Calu3 (cell line): ENCODE data around the gene MTCH1. TPM values are rescaled to one million over a fixed set of nuclear protein-coding genes. Genes with fewer than 3 reads are reported as not detected.
"Not testable (repeated sequence)": the region's sequence is repeated elsewhere in the genome, so short reads cannot be mapped to it uniquely, and the experiment has no call there.

Experiments
- BruUV-seq: library from RNA; stranded (reverse); fragments of 400-500 nt; replicated peaks from 2 replicates; lab custom pipeline; 2021; lab: Mats Ljungman, UMichigan
- CTCF ChIA-PET: fragments of 300-600 bp; sonication (Branson Sonifier 250); formaldehyde crosslinking; loops from one replicate; lab custom pipeline; 2022; ENCODE audit warnings: antibody characterized with exemption; lab: Charles Lee
- DNase-seq: peaks from one replicate; pipeline ENCODE4 v3.0.0; 2022
- H3K27ac Mint-ChIP-seq: one replicate; pipeline ENCODE4 v1.8.0; 2022; ENCODE audit warnings: mixed read lengths; ENCODE audit not compliant: unreplicated experiment
- H3K27me3 Mint-ChIP-seq: one replicate; pipeline ENCODE4 v1.8.0; 2022; ENCODE audit warnings: mixed read lengths; ENCODE audit not compliant: unreplicated experiment
- H3K36me3 Mint-ChIP-seq: one replicate; pipeline ENCODE4 v1.8.0; 2022; ENCODE audit warnings: mild to moderate bottlenecking, moderate library complexity, mixed read lengths; ENCODE audit not compliant: insufficient read depth, unreplicated experiment
- H3K4me1 Mint-ChIP-seq: one replicate; pipeline ENCODE4 v1.8.0; 2022; ENCODE audit warnings: mild to moderate bottlenecking, low read depth, mixed read lengths; ENCODE audit not compliant: unreplicated experiment
- H3K4me3 Mint-ChIP-seq: one replicate; pipeline ENCODE4 v1.8.0; 2022; ENCODE audit warnings: mild to moderate bottlenecking, low read depth, moderate library complexity, mixed read lengths; ENCODE audit not compliant: unreplicated experiment
- H3K9me3 Mint-ChIP-seq: one replicate; pipeline ENCODE4 v1.8.0; 2022; ENCODE audit warnings: low read depth, mixed read lengths; ENCODE audit not compliant: unreplicated experiment
- intact Hi-C: fragments of 100-400 bp; cut with micrococcal nuclease; formaldehyde crosslinking; loops from one replicate; pipeline ENCODE4 v1.10.0; 2022; ENCODE audit not compliant: unreplicated experiment
- total RNA-seq: library from RNA; stranded (reverse); gene quantifications from 2 replicates; pipeline ENCODE4 v1.2.3, GENCODE V29; 2022
- TF ChIP-seq, protein P1 (sequence below): fragments of 200-600 bp; IDR thresholded peaks from one replicate; pipeline ENCODE4 v1.8.0; 2022; ENCODE audit warnings: antibody characterized with exemption; ENCODE audit not compliant: unreplicated experiment

The MTCH1 gene
- total RNA-seq, 1 experiment from 2014 or later: 288 TPM

DNA sequence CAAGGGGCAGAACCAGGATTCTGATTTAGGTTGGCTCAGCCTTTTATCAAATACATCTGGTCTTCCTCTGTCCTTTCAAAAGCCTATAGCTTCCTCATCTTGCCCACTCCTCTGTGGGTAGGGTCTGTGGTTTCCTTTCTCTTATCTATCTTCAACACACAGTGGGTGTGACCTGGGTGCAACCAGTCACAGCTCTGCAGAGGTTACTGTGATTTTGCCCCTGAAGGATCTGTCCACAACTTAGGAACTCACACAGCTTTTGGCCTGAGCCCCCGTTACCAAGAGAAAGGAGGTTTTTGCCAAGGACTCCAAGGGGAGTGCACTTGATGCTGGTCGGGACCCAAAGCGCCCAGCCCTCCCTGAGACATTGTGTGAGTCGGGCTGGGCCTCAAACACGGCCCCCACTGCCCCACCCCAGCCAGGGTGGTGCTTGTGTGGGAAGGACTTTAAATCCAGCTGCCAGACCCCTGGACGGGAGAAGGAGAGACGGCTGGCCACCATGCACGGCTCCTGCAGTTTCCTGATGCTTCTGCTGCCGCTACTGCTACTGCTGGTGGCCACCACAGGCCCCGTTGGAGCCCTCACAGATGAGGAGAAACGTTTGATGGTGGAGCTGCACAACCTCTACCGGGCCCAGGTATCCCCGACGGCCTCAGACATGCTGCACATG lies 31.6 kb downstream of the MTCH1 start, which contains the start of gene PI16:
TSS of gene PI16 (plus strand) at position 477 of the 670 bp plus-strand sequence. CDS start at position 500, 23 bp downstream.
- H3K4me3 Mint-ChIP-seq: no peak within 1 kb of the TSS
- TF ChIP-seq, protein P1, sequence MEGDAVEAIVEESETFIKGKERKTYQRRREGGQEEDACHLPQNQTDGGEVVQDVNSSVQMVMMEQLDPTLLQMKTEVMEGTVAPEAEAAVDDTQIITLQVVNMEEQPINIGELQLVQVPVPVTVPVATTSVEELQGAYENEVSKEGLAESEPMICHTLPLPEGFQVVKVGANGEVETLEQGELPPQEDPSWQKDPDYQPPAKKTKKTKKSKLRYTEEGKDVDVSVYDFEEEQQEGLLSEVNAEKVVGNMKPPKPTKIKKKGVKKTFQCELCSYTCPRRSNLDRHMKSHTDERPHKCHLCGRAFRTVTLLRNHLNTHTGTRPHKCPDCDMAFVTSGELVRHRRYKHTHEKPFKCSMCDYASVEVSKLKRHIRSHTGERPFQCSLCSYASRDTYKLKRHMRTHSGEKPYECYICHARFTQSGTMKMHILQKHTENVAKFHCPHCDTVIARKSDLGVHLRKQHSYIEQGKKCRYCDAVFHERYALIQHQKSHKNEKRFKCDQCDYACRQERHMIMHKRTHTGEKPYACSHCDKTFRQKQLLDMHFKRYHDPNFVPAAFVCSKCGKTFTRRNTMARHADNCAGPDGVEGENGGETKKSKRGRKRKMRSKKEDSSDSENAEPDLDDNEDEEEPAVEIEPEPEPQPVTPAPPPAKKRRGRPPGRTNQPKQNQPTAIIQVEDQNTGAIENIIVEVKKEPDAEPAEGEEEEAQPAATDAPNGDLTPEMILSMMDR: no peak
- no peaks in the 10 kb centered on the region for H3K36me3 Mint-ChIP-seq
- no peaks in the 10 kb centered on the region for H3K27me3 Mint-ChIP-seq
- no peak for DNase-seq
- H3K27ac Mint-ChIP-seq: no peak within 1 kb of the TSS
- CTCF ChIA-PET: no interaction called here
- intact Hi-C loops: no loop called here
- peaks cover 33% of the 10 kb centered on the region for H3K4me1 Mint-ChIP-seq
- H3K9me3 Mint-ChIP-seq: no peaks in the 10 kb centered on the region
- BruUV-seq: no TSS peak

DNA sequence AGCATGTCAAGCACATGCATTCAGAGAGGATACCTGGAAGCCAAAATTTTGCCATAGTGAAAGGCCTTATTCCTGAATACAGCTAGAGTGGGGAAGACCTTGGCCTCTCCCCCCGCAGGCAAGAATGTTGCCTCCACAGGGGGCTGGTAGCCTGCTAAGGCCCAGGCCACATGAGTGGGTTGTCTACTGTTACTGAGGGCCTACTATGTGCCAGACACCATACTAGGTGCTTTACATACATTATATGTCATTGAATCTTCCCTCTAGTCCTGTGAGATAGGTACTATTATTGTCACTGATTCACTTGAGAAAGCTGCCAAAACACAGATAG lies 32.1 kb downstream of the MTCH1 start:
- Mint-ChIP-seq H3K4me1 (peaks cover 38% of the 10 kb centered on the region), H3K4me3 (no peak overlapping the region), H3K27me3 (no peaks in the 10 kb centered on the region), H3K9me3 (no peaks in the 10 kb centered on the region), H3K36me3 (no peaks in the 10 kb centered on the region), H3K27ac (no peak overlapping the region)
- CTCF ChIA-PET: no interaction called here
- intact Hi-C loops: no loop called here
- no peak for DNase-seq
- BruUV-seq: no TSS peak
- TF ChIP-seq, protein P1: no peak

DNA sequence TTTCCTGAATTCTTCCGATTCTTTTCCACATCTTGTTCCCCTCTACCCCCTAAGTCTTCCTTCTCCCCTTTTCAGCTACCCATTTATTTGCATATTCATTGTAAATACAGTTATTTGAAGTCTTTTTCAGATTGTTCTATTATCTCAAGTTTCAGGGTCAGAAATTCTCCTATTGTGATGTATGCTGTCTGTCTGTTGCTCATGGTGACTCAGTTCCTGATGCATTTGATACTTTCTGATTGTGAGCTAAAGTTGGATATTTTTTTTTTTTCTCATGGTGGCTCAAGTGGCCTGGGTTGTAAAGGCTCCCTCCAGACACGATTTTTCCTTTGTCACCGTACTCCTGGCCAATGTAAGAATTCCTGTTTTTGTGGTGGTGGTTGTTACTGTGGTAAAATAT lies 36.4 kb downstream of the MTCH1 start:
- TF ChIP-seq, protein P1: no peak
- H3K4me1 Mint-ChIP-seq: peaks cover 37% of the 10 kb centered on the region
- H3K4me3 Mint-ChIP-seq: no peak overlapping the region
- BruUV-seq: no TSS peak
- no peaks in the 10 kb centered on the region for H3K9me3 Mint-ChIP-seq
- H3K27ac Mint-ChIP-seq: peak overlapping the region; percentile 10
- CTCF ChIA-PET: interaction anchor here (1.0 kb wide), 1 partner anchor 36 kb away, joined by 3 read pairs; no protein-coding TSS in a partner anchor
- no peaks in the 10 kb centered on the region for H3K36me3 Mint-ChIP-seq
- intact Hi-C loops: no loop called here
- no peaks in the 10 kb centered on the region for H3K27me3 Mint-ChIP-seq
- no peak for DNase-seq

DNA sequence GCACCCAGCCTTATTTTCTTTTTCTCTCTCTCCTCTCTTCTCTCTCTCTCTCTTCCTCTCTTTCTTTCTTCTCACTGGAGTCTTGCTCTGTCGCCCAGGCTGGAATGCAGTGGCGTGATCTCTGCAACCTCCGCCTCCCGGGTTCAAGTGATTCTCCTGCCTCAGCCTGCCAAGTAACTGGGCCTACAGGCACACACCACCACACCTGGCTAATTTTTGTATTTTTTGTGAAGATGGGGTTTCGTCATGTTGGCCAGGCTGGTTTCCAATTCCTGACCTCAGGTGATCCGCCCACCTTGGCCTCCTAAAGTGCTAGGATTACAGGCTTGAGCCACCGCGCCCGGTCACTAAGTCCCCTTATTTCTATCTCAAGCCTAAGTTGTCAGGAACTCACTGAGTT lies 36.9 kb downstream of the MTCH1 start:
- H3K9me3 Mint-ChIP-seq, BruUV-seq, H3K36me3 Mint-ChIP-seq, H3K27me3 Mint-ChIP-seq, H3K27ac Mint-ChIP-seq, H3K4me3 Mint-ChIP-seq, DNase-seq, intact Hi-C loops: not testable (repeated sequence)
- H3K4me1 Mint-ChIP-seq: peaks cover 37% of the 10 kb centered on the region
- CTCF ChIA-PET: interaction anchor here (1.0 to 1.4 kb wide), 2 partner anchors 35 to 69 kb away, joined by 3 to 5 read pairs; no protein-coding TSS in a partner anchor
